ENCODE results near the gene NPIPB2.
"Not testable (repeated sequence)": the region's sequence is repeated elsewhere in the genome, so short reads cannot be mapped to it uniquely, and the experiment has no call there.

NPIPB2 gene

GRCh38 chr16:11957591-11958395 is 15.9 kb upstream of the NPIPB2 start:
- DNase-seq (ENCODE audit: low read depth) = no peak

- DNase-seq (ENCODE audit: low read depth) = no peak
Observed at GRCh38 chr16:11956558-11956957, 14.7 kb upstream of the NPIPB2 start.

- peak; percentile 94 for DNase-seq (ENCODE audit: low read depth)
Observed at GRCh38 chr16:11955713-11956123, 13.9 kb upstream of the NPIPB2 start.

- DNase-seq (ENCODE audit: low read depth) = peak; percentile 19
Observed at GRCh38 chr16:11953576-11953975, 11.7 kb upstream of the NPIPB2 start.

GRCh38 chr16:11950388-11950787 is 8.5 kb upstream of the NPIPB2 start:
- DNase-seq (ENCODE audit: low read depth) = no peak

GRCh38 chr16:11949527-11949926 is 7.7 kb upstream of the NPIPB2 start:
- peak; percentile 44 for DNase-seq (ENCODE audit: low read depth)

GRCh38 chr16:11948819-11949218 is 7.0 kb upstream of the NPIPB2 start:
- DNase-seq (ENCODE audit: low read depth) = no peak

GRCh38 chr16:11946433-11946832 is 4.6 kb upstream of the NPIPB2 start:
- no peak for DNase-seq (ENCODE audit: low read depth)

GRCh38 chr16:11927350-11927749 is 14.5 kb downstream of the NPIPB2 start:
- DNase-seq (ENCODE audit: low read depth) = not testable (repeated sequence)

GRCh38 chr16:11924046-11924445 is 17.8 kb downstream of the NPIPB2 start:
- DNase-seq (ENCODE audit: low read depth) = not testable (repeated sequence)

- DNase-seq (ENCODE audit: low read depth) = peak; percentile 51
Observed at GRCh38 chr16:11916524-11917285, 25.1 kb downstream of the NPIPB2 start.

- DNase-seq (ENCODE audit: low read depth) = peak; percentile 99
Observed at GRCh38 chr16:11915644-11916523, 26.0 kb downstream of the NPIPB2 start, which contains the start of gene GSPT1. Gene GSPT1, minus strand, starts transcription at chr16:11915956. Its CDS starts 236 bp downstream, at chr16:11915720.

- DNase-seq (ENCODE audit: low read depth) = no peak
Observed at GRCh38 chr16:11915114-11915643, 26.7 kb downstream of the NPIPB2 start.

GRCh38 chr16:11914210-11915113 is 27.4 kb downstream of the NPIPB2 start:
- peak; percentile 54 for DNase-seq (ENCODE audit: low read depth)

GRCh38 chr16:11913425-11914079 is 28.3 kb downstream of the NPIPB2 start:
- no peak for DNase-seq (ENCODE audit: low read depth)

- peak; percentile 57 for DNase-seq (ENCODE audit: low read depth)
Observed at GRCh38 chr16:11909653-11910545, 31.9 kb downstream of the NPIPB2 start.

GRCh38 chr16:11907160-11907970 is 34.5 kb downstream of the NPIPB2 start:
- no peak for DNase-seq (ENCODE audit: low read depth)

- DNase-seq (ENCODE audit: low read depth) = no peak
Observed at GRCh38 chr16:11903906-11904305, 37.9 kb downstream of the NPIPB2 start.

Measured in iris pigment epithelial cell (primary cell).